Keratinocyte (primary cell): ENCODE measurements around the gene CDKAL1. TPM values are rescaled to one million over a fixed set of nuclear protein-coding genes. Genes with fewer than 3 reads are reported as not detected.

Source experiments
- DNase-seq: peaks from one replicate; pipeline ENCODE4 v3.0.0-alpha.2; 2011; ENCODE audit warnings: low read depth, missing footprints, low spot score
- FAIRE-seq: peaks from 2 replicates; lab custom pipeline; 2011; peaks lifted over from hg19 to GRCh38; lab: Jason Lieb, UNC
- H2AFZ ChIP-seq: 2 replicates; pipeline ENCODE4 v1.6.0; 2012; ENCODE audit warnings: low read length, control low read depth, inconsistent platforms; ENCODE audit not compliant: control insufficient read depth
- H3K27ac ChIP-seq: 2 replicates; pipeline ENCODE4 v1.5.1; 2011; ENCODE audit warnings: low read length; ENCODE audit not compliant: control insufficient read depth, insufficient read depth
- H3K27me3 ChIP-seq: 3 replicates; pipeline ENCODE4 v1.6.0; 2011; ENCODE audit warnings: low read length; ENCODE audit not compliant: control insufficient read depth, insufficient read depth; ENCODE audit errors: extremely low read depth
- H3K36me3 ChIP-seq, 2 experiments: 2 replicates in 1 of 2; 3 replicates in 1 of 2; pipeline ENCODE4 v1.5.1; 2011; ENCODE audit warnings: low read length in 2 of 2, mild to moderate bottlenecking in 1 of 2; ENCODE audit not compliant: control insufficient read depth in 2 of 2, insufficient read depth in 2 of 2; ENCODE audit errors: extremely low read depth in 1 of 2
- H3K4me1 ChIP-seq: 3 replicates; pipeline ENCODE4 v1.5.1; 2011; ENCODE audit warnings: low read length; ENCODE audit not compliant: control insufficient read depth, insufficient read depth; ENCODE audit errors: extremely low read depth
- H3K4me2 ChIP-seq: 3 replicates; pipeline ENCODE4 v1.6.0; 2011; ENCODE audit warnings: low read depth, low read length; ENCODE audit not compliant: control insufficient read depth, insufficient read depth; ENCODE audit errors: extremely low read depth
- H3K4me3 ChIP-seq, 3 experiments: fragments of 200-600 bp in 1 of 3; sonication (generic) in 1 of 3; 2 replicates in 2 of 3; 3 replicates in 1 of 3; pipeline ENCODE4 v1.5.1; 2011 to 2016; ENCODE audit warnings: low read length in 3 of 3, mild to moderate bottlenecking in 3 of 3, control low read depth in 2 of 3, inconsistent platforms in 1 of 3, low read depth in 1 of 3, mixed read lengths in 1 of 3, mixed run types in 1 of 3, moderate library complexity in 1 of 3; ENCODE audit not compliant: control insufficient read depth in 2 of 3, insufficient read depth in 2 of 3; ENCODE audit errors: extremely low read depth in 1 of 3
- H3K79me2 ChIP-seq: 2 replicates; pipeline ENCODE4 v1.6.0; 2012; ENCODE audit warnings: low read length; ENCODE audit not compliant: control insufficient read depth, insufficient read depth
- H3K9ac ChIP-seq: 3 replicates; pipeline ENCODE4 v1.6.0; 2011; ENCODE audit warnings: low read length; ENCODE audit not compliant: control insufficient read depth, insufficient read depth; ENCODE audit errors: extremely low read depth
- H3K9me1 ChIP-seq: 3 replicates; pipeline ENCODE4 v1.6.0; 2011; ENCODE audit warnings: low read length; ENCODE audit not compliant: control insufficient read depth, insufficient read depth; ENCODE audit errors: extremely low read depth
- H3K9me3 ChIP-seq: 2 replicates; pipeline ENCODE4 v1.5.1; 2012; ENCODE audit warnings: low read depth, low read length; ENCODE audit not compliant: control insufficient read depth
- H4K20me1 ChIP-seq: 3 replicates; pipeline ENCODE4 v1.6.0; 2011; ENCODE audit warnings: low read length; ENCODE audit not compliant: control insufficient read depth, insufficient read depth; ENCODE audit errors: extremely low read depth
- EZH2 ChIP-seq: IDR thresholded peaks from one replicate; pipeline ENCODE4 v1.6.1; 2012; ENCODE audit warnings: inconsistent platforms, mild to moderate bottlenecking, low read length, moderate library complexity
- dilution Hi-C: fragments of 300-500 bp; cut with MboI; formaldehyde crosslinking; loops from one replicate; pipeline ENCODE4 v1.7.0; 2020; ENCODE audit warnings: low sequenced_read_pairs; ENCODE audit not compliant: extremely low pct_ligation_motif_present
- polyA plus RNA-seq, 5 experiments: library from polyadenylated mRNA; depleted of rRNA in 3 of 5; stranded (reverse) in 3 of 5; stranded (forward) in 1 of 5; unstranded in 1 of 5; fragments of >200 nt; gene quantifications; 1 replicate in 1 of 5; 2 replicates in 3 of 5; 3 replicates in 1 of 5; pipeline versions ENCODE4 v1.2.1 to v1.2.3, GENCODE V29; 2011 to 2012; ENCODE audit warnings: missing spikeins in 2 of 5, low read depth in 1 of 5, low replicate concordance in 1 of 5
- TF ChIP-seq, protein P1 (sequence below), 3 experiments: IDR thresholded peaks in 1 of 3; conservative IDR thresholded peaks in 1 of 3; optimal IDR thresholded peaks in 1 of 3; 2 replicates in 2 of 3; 3 replicates in 1 of 3; pipeline versions ENCODE3 to v1.5.1; 2011; ENCODE audit warnings: low read length in 3 of 3, mild to moderate bottlenecking in 3 of 3, moderate library complexity in 2 of 3, control low read depth in 1 of 3, inconsistent platforms in 1 of 3; ENCODE audit not compliant: insufficient read depth in 2 of 3; ENCODE audit errors: extremely low read depth in 1 of 3

CDKAL1 gene
- polyA plus RNA-seq, 1 donor (not counting 4 experiments of a cell fraction or from before 2014, with no cell fraction given): 5.6 TPM

DNA sequence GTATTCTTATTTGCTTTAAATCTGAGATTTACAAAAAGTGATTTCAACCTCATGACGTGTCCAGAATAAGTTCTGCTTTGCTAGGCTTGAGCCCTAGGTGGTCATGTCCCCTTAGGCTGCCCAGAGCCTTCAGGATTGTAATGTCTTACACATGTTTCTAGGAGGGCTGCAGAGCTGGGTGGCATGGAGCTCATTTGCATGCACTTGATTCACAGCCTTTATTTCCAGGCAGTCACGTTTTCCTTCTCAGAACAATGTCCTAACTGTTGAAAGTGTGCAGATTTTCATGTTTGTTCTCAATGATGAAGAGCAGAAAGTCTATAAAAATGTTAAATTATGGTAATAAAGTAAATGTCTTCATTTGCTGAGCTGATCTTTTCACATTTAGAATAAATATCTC is 610.7 kb downstream of the CDKAL1 start:
- no peaks in the 10 kb centered on the region for H3K36me3 ChIP-seq
- DNase-seq (no peak), FAIRE-seq (no peak)
- no peaks in the 10 kb centered on the region for H3K9me1 ChIP-seq
- no peaks in the 10 kb centered on the region for H3K4me1 ChIP-seq
- dilution Hi-C loops: no loop called here
- no peaks in the 10 kb centered on the region for H4K20me1 ChIP-seq
- H3K4me3 ChIP-seq: no peak overlapping the region
- H3K27me3 ChIP-seq: no peaks in the 10 kb centered on the region
- no peak overlapping the region for H3K9ac ChIP-seq
- no peak overlapping the region for H3K4me2 ChIP-seq
- H3K27ac ChIP-seq: no peak overlapping the region
- H3K79me2 ChIP-seq: no peaks in the 10 kb centered on the region
- no peak overlapping the region for H2AFZ ChIP-seq
- TF ChIP-seq, protein P1, sequence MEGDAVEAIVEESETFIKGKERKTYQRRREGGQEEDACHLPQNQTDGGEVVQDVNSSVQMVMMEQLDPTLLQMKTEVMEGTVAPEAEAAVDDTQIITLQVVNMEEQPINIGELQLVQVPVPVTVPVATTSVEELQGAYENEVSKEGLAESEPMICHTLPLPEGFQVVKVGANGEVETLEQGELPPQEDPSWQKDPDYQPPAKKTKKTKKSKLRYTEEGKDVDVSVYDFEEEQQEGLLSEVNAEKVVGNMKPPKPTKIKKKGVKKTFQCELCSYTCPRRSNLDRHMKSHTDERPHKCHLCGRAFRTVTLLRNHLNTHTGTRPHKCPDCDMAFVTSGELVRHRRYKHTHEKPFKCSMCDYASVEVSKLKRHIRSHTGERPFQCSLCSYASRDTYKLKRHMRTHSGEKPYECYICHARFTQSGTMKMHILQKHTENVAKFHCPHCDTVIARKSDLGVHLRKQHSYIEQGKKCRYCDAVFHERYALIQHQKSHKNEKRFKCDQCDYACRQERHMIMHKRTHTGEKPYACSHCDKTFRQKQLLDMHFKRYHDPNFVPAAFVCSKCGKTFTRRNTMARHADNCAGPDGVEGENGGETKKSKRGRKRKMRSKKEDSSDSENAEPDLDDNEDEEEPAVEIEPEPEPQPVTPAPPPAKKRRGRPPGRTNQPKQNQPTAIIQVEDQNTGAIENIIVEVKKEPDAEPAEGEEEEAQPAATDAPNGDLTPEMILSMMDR (optimal IDR thresholded peaks at IDR 0.05 in 1 of 3, IDR thresholded peaks at IDR 0.05 in 1 of 3, conservative IDR thresholded peaks at IDR 0.05 in 1 of 3; ENCODE audit: extremely low read depth in 1 of 3, insufficient read depth in 2 of 3, low read length in 3 of 3): no peak
- no peak for TF ChIP-seq EZH2
- no peaks in the 10 kb centered on the region for H3K9me3 ChIP-seq

DNA sequence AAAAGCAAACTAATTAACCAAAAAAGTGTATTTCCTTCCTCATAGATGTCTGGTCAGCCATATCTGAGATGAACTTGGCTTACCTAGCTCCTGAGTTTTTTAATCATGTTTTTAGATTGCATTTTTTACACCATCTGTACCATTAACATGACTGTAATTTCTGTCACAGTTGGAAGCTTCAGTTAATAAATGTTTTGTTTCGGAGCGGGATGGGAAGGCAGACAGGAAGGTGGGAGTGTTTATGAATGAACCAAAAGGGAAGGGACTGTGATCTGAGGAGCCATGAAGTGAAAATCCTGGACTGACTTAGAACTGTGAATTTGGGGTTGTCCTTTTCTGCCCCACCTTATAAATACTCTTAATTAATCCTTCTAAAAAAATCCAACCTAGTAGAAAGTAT is 613.7 kb downstream of the CDKAL1 start:
- Histone ChIP-seq H2AFZ (no peak overlapping the region), H3K4me2 (no peak overlapping the region), H3K4me1 (no peaks in the 10 kb centered on the region), H3K9me3 (no peaks in the 10 kb centered on the region), H3K9me1 (no peaks in the 10 kb centered on the region), H3K27ac (no peak overlapping the region), H3K79me2 (no peaks in the 10 kb centered on the region), H3K4me3 (no peak overlapping the region), H3K27me3 (no peaks in the 10 kb centered on the region), H4K20me1 (no peaks in the 10 kb centered on the region), H3K36me3 (no peaks in the 10 kb centered on the region), H3K9ac (no peak overlapping the region)
- dilution Hi-C loops: no loop called here
- TF ChIP-seq, protein P1 (optimal IDR thresholded peaks at IDR 0.05 in 1 of 3, IDR thresholded peaks at IDR 0.05 in 1 of 3, conservative IDR thresholded peaks at IDR 0.05 in 1 of 3; ENCODE audit: extremely low read depth in 1 of 3, insufficient read depth in 2 of 3, low read length in 3 of 3): no peak
- no peak for TF ChIP-seq EZH2
- no peak for DNase-seq
- no peak for FAIRE-seq
